OCI-LY1 (cell line): ENCODE results near the gene MINK1.

Source experiments
- H2AFZ ChIP-seq: fragments of 200-600 bp; sonication (generic), shearing (Covaris generic); 2 replicates; pipeline ENCODE4 v1.6.0; 2014; ENCODE audit warnings: antibody characterized with exemption, mild to moderate bottlenecking, low read length
- H3F3A ChIP-seq: fragments of 200-600 bp; sonication (generic), shearing (Covaris generic); 2 replicates; pipeline ENCODE4 v1.6.0; 2014; ENCODE audit warnings: mild to moderate bottlenecking, antibody characterized with exemption, low read length, moderate library complexity; ENCODE audit not compliant: insufficient read depth
- H3K27ac ChIP-seq: fragments of 200-600 bp; sonication (generic); 2 replicates; pipeline ENCODE4 v1.5.1; 2014; ENCODE audit warnings: low read length, mixed run types, mild to moderate bottlenecking, low read depth; ENCODE audit not compliant: poor library complexity, severe bottlenecking
- H3K27me3 ChIP-seq: fragments of 200-600 bp; sonication (generic); 2 replicates; pipeline ENCODE4 v1.6.0; 2014; ENCODE audit warnings: antibody characterized with exemption, mild to moderate bottlenecking, low read length, moderate library complexity; ENCODE audit not compliant: insufficient read depth
- H3K36me3 ChIP-seq: fragments of 200-600 bp; sonication (generic); 2 replicates; pipeline ENCODE4 v1.6.1; 2014; ENCODE audit warnings: mild to moderate bottlenecking, antibody characterized with exemption, low read length, moderate library complexity, mixed read lengths; ENCODE audit not compliant: insufficient read depth
- H3K4me1 ChIP-seq: fragments of 200-600 bp; sonication (generic); 2 replicates; pipeline ENCODE4 v1.5.1; 2014; ENCODE audit warnings: mild to moderate bottlenecking, low read length, moderate library complexity; ENCODE audit not compliant: insufficient read depth, severe bottlenecking
- H3K4me2 ChIP-seq: fragments of 200-600 bp; sonication (generic), shearing (Covaris generic); 2 replicates; pipeline ENCODE4 v1.6.1; 2014; ENCODE audit warnings: low read length
- H3K4me3 ChIP-seq: fragments of 200-600 bp; sonication (generic); 2 replicates; pipeline ENCODE4 v1.5.1; 2014; ENCODE audit warnings: low read length, low read depth, mild to moderate bottlenecking, mixed read lengths; ENCODE audit not compliant: poor library complexity, severe bottlenecking
- H3K79me2 ChIP-seq: fragments of 200-600 bp; shearing (Covaris generic); 2 replicates; pipeline ENCODE4 v1.6.1; 2016; ENCODE audit warnings: mixed run types, low read length, mixed read lengths; ENCODE audit not compliant: insufficient read depth
- H3K9ac ChIP-seq: fragments of 200-600 bp; sonication (generic), shearing (Covaris generic); 2 replicates; pipeline ENCODE4 v1.6.1; 2014; ENCODE audit warnings: mild to moderate bottlenecking, low read length, mixed read lengths
- H3K9me2 ChIP-seq: fragments of 200-600 bp; sonication (generic), shearing (Covaris generic); 2 replicates; pipeline ENCODE4 v1.6.1; 2014; ENCODE audit warnings: low read depth, mild to moderate bottlenecking, low read length, mixed read lengths
- H3K9me3 ChIP-seq: fragments of 200-600 bp; shearing (Covaris generic); 2 replicates; pipeline ENCODE4 v1.6.1; 2014; ENCODE audit warnings: low read length, mixed read lengths
- H4K20me1 ChIP-seq: fragments of 200-600 bp; sonication (generic), shearing (Covaris generic); 2 replicates; pipeline ENCODE4 v1.6.0; 2016; ENCODE audit warnings: mild to moderate bottlenecking, low read length; ENCODE audit not compliant: insufficient read depth
- CTCF ChIP-seq: fragments of 200-600 bp; sonication (generic), shearing (Covaris generic); IDR thresholded peaks from 2 replicates; pipeline ENCODE4 v1.5.1; 2017; ENCODE audit warnings: mild to moderate bottlenecking, antibody characterized with exemption, low read length, moderate library complexity, mixed read lengths
- EZH2 ChIP-seq: fragments of 200-600 bp; sonication (generic), shearing (Covaris generic); IDR thresholded peaks from 2 replicates; pipeline ENCODE4 v1.8.0; 2017; ENCODE audit warnings: borderline replicate concordance, mixed run types, mild to moderate bottlenecking, antibody characterized with exemption, low read length, moderate library complexity, mixed read lengths

Gene MINK1

GRCh38 chr17:4934173-4934979, 101.2 kb downstream of the MINK1 start:
- Histone ChIP-seq H4K20me1 (no peaks in the 10 kb centered on the region), H3F3A (no peaks in the 10 kb centered on the region), H3K79me2 (peaks cover 6% of the 10 kb centered on the region; the same call in 1 of the 2 replicates), H3K4me1 (peaks cover 16% of the 10 kb centered on the region), H3K9me2 (no peaks in the 10 kb centered on the region), H3K27ac (no peak overlapping the region), H3K27me3 (no peaks in the 10 kb centered on the region), H3K9ac (no peak overlapping the region), H3K4me2 (no peak overlapping the region), H2AFZ (no peak overlapping the region), H3K4me3 (no peak overlapping the region), H3K36me3 (peaks cover 39% of the 10 kb centered on the region), H3K9me3 (no peaks in the 10 kb centered on the region)
- no peak for TF ChIP-seq CTCF
- no peak for TF ChIP-seq EZH2

- H3K27me3 ChIP-seq: no peaks in the 10 kb centered on the region
- peaks cover 9% of the 10 kb centered on the region; the same call in 1 of the 2 replicates for H3K79me2 ChIP-seq
- H2AFZ ChIP-seq: no peak overlapping the region
- no peaks in the 10 kb centered on the region for H3F3A ChIP-seq
- TF ChIP-seq CTCF (no peak), EZH2 (no peak)
- H3K9me3 ChIP-seq: no peaks in the 10 kb centered on the region
- H3K4me1 ChIP-seq: peaks cover 16% of the 10 kb centered on the region
- H3K4me2 ChIP-seq: no peak overlapping the region
- H3K27ac ChIP-seq: no peak overlapping the region
- no peak overlapping the region for H3K9ac ChIP-seq
- peaks cover 40% of the 10 kb centered on the region for H3K36me3 ChIP-seq
- no peaks in the 10 kb centered on the region for H4K20me1 ChIP-seq
- no peaks in the 10 kb centered on the region for H3K9me2 ChIP-seq
- no peak overlapping the region for H3K4me3 ChIP-seq
Measured at GRCh38 chr17:4935650-4936049, 102.5 kb downstream of the MINK1 start.

GRCh38 chr17:4936436-4936835, 103.3 kb downstream of the MINK1 start:
- no peaks in the 10 kb centered on the region for H3K27me3 ChIP-seq
- peaks cover 22% of the 10 kb centered on the region for H3K4me1 ChIP-seq
- H4K20me1 ChIP-seq: no peaks in the 10 kb centered on the region
- peaks cover 37% of the 10 kb centered on the region for H3K36me3 ChIP-seq
- no peaks in the 10 kb centered on the region for H3F3A ChIP-seq
- no peaks in the 10 kb centered on the region for H3K9me3 ChIP-seq
- H3K9ac ChIP-seq: no peak overlapping the region
- H3K79me2 ChIP-seq: peaks cover 16% of the 10 kb centered on the region; the same call in 1 of the 2 replicates
- H3K4me2 ChIP-seq: no peak overlapping the region
- no peak overlapping the region for H2AFZ ChIP-seq
- no peak for TF ChIP-seq EZH2
- no peak for TF ChIP-seq CTCF
- H3K9me2 ChIP-seq: no peaks in the 10 kb centered on the region
- no peak overlapping the region for H3K27ac ChIP-seq
- no peak overlapping the region for H3K4me3 ChIP-seq
